ENCODE measurements around the gene FAM117A. TPM values are rescaled to one million over a fixed set of nuclear protein-coding genes. Genes with fewer than 3 reads are reported as not detected.

Gene FAM117A
- polyA plus RNA-seq, 1 of the 3 experiments (the other 2 are of a cell fraction), result 7.8 TPM

- Histone ChIP-seq H3K4me1 (ENCODE audit: control insufficient read depth in 1 of 2, insufficient read depth in 2 of 2, low read depth in 1 of 2, low read length in 1 of 2) (peaks cover 0 to 1% of the 10 kb centered on the region in 2 experiments; a peak in 3 of 4 replicates), H3K4me2 (no peak overlapping the region), H3K36me3 (replicated peaks in 1 of 2; ENCODE audit: control insufficient read depth in 1 of 2, insufficient read depth in 2 of 2, low read length in 1 of 2) (peaks cover 14 to 37% of the 10 kb centered on the region in 2 experiments), H3K79me2 (ENCODE audit: insufficient read depth) (peaks cover 98% of the 10 kb centered on the region), H3K27me3 (ENCODE audit: insufficient read depth) (no peaks in the 10 kb centered on the region), H3K4me3 (ENCODE audit: low read depth in 2 of 2, low read length in 1 of 2) (no peak overlapping the region), H3K9me2 (no peaks in the 10 kb centered on the region), H3F3A (replicated peaks; ENCODE audit: insufficient read depth) (peaks cover 9% of the 10 kb centered on the region), H3K27ac (ENCODE audit: low read depth in 2 of 2, low read length in 1 of 2) (no peak overlapping the region), H3K9me3 (no peaks in the 10 kb centered on the region), H4K20me1 (ENCODE audit: insufficient read depth) (peaks cover 44% of the 10 kb centered on the region), H3K9ac (no peak overlapping the region), H2AFZ (ENCODE audit: low read depth) (no peak overlapping the region)
- no peak for DNase-seq
- ChIA-PET POLR2A (no interaction called here), CTCF (interaction anchor here (1.0 to 50.8 kb wide), 7 partner anchors 9 to 174 kb away, joined by 3 to 2107 read pairs (median 5); partner anchors contain the start of genes KAT7 and NXPH3)
- no peak for TF ChIP-seq EZH2phosphoT487 (IDR thresholded peaks at IDR 0.05; ENCODE audit: borderline replicate concordance, low read depth)
- no peak for TF ChIP-seq EP300 (IDR thresholded peaks at IDR 0.05; ENCODE audit: borderline replicate concordance in 1 of 2, low read depth in 1 of 2, low read length in 1 of 2)
- TF ChIP-seq TEAD4 (IDR thresholded peaks at IDR 0.05; ENCODE audit: borderline replicate concordance, insufficient read depth), result no peak
- TF ChIP-seq USF1 (IDR thresholded peaks at IDR 0.05; ENCODE audit: borderline replicate concordance, low read depth), result no peak
- TF ChIP-seq CTCF (IDR thresholded peaks at IDR 0.05), result no peak
- WGBS (ENCODE audit: low lambda C conversion rate), result 92% methylated on average over 4 of the region's 4 CpGs
These were observed 93.3 kb downstream of the FAM117A start for GRCh38 chr17:49670641-49671040.

- Histone ChIP-seq H3F3A (replicated peaks; ENCODE audit: insufficient read depth) (peaks cover 9% of the 10 kb centered on the region), H3K9me2 (no peaks in the 10 kb centered on the region), H3K9me3 (no peaks in the 10 kb centered on the region), H3K4me1 (ENCODE audit: control insufficient read depth in 1 of 2, insufficient read depth in 2 of 2, low read depth in 1 of 2, low read length in 1 of 2) (no peaks in the 10 kb centered on the region; a peak in 2 of 4 replicates), H3K4me3 (ENCODE audit: low read depth in 2 of 2, low read length in 1 of 2) (no peak overlapping the region), H3K4me2 (no peak overlapping the region), H3K27me3 (ENCODE audit: insufficient read depth) (no peaks in the 10 kb centered on the region), H3K79me2 (ENCODE audit: insufficient read depth) (peaks cover 98% of the 10 kb centered on the region), H3K27ac (ENCODE audit: low read depth in 2 of 2, low read length in 1 of 2) (no peak overlapping the region; a peak in 1 of 4 replicates), H4K20me1 (ENCODE audit: insufficient read depth) (peaks cover 37% of the 10 kb centered on the region), H3K36me3 (replicated peaks in 1 of 2; ENCODE audit: control insufficient read depth in 1 of 2, insufficient read depth in 2 of 2, low read length in 1 of 2) (peaks cover 11 to 32% of the 10 kb centered on the region in 2 experiments), H3K9ac (no peak overlapping the region), H2AFZ (ENCODE audit: low read depth) (no peak overlapping the region)
- no peak for DNase-seq
- TF ChIP-seq IRF3 (IDR thresholded peaks at IDR 0.05; ENCODE audit: low read depth, low read length) (no peak), RFX5 (IDR thresholded peaks at IDR 0.05; ENCODE audit: low read length) (no peak), GABPA (IDR thresholded peaks at IDR 0.05; ENCODE audit: low read depth) (no peak), CTCF (IDR thresholded peaks at IDR 0.05) (no peak), MEF2A (IDR thresholded peaks at IDR 0.05; ENCODE audit: borderline replicate concordance, low read depth) (no peak), REST (IDR thresholded peaks at IDR 0.05; ENCODE audit: low read depth, low read length) (no peak)
- ChIA-PET CTCF (interaction anchor here (1.2 to 50.8 kb wide), 6 partner anchors 8 to 173 kb away, joined by 3 to 2107 read pairs (median 6); partner anchors contain the start of gene NXPH3), POLR2A (no interaction called here)
- WGBS (ENCODE audit: low lambda C conversion rate), result 98% methylated on average over 1 of the region's 1 CpG
These were observed 93.9 kb downstream of the FAM117A start for GRCh38 chr17:49670002-49670401.
